ENCODE data around the gene ANO10.

ANO10 gene

GRCh38 chr3:43490640-43491185, 131.1 kb downstream of the ANO10 start:
- no peaks in the 10 kb centered on the region for H3F3A ChIP-seq (ENCODE audit: insufficient read depth, low read length)
- no peak overlapping the region for H3K27ac ChIP-seq (ENCODE audit: low read depth, low read length, poor library complexity, severe bottlenecking)
- H3K27me3 ChIP-seq (ENCODE audit: insufficient read depth, low read length) = no peaks in the 10 kb centered on the region
- no peak overlapping the region for H2AFZ ChIP-seq (ENCODE audit: low read length)
- H3K79me2 ChIP-seq (ENCODE audit: insufficient read depth, low read length) = no peaks in the 10 kb centered on the region
- H3K9ac ChIP-seq (ENCODE audit: low read length) = no peak overlapping the region
- H3K9me2 ChIP-seq (ENCODE audit: low read depth, low read length) = no peaks in the 10 kb centered on the region
- H3K36me3 ChIP-seq (ENCODE audit: insufficient read depth, low read length) = no peaks in the 10 kb centered on the region
- H3K4me3 ChIP-seq (ENCODE audit: low read depth, low read length, poor library complexity, severe bottlenecking) = no peak overlapping the region
- H3K9me3 ChIP-seq (ENCODE audit: low read length) = no peaks in the 10 kb centered on the region
- H3K4me1 ChIP-seq (ENCODE audit: insufficient read depth, low read length, severe bottlenecking) = no peaks in the 10 kb centered on the region
- no peaks in the 10 kb centered on the region for H4K20me1 ChIP-seq (ENCODE audit: insufficient read depth, low read length)
- TF ChIP-seq EZH2 (IDR thresholded peaks at IDR 0.05; ENCODE audit: borderline replicate concordance, low read length) = no peak
- TF ChIP-seq CTCF (IDR thresholded peaks at IDR 0.05; ENCODE audit: low read length) = no peak
- no peak overlapping the region for H3K4me2 ChIP-seq (ENCODE audit: low read length)

DNA sequence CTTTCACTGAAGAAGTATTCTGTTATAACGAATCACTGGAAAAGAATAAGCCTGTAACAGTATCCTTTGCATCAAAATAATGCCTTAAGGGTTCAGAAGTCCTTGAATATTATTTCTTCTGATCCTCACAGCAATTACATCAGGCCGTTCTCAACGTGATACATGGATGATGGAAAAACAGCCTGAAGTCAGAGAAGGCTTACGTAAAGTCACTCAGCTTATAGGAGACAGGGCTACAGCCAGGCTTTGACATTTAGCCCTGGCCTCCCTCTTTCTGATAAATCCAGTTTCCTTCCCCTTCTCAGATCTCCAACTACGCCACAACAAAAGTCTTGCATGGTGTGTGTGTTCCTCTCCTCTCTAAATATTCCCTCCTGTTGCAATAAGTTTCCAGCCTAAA, 131.9 kb downstream of the ANO10 start:
- no peak overlapping the region for H3K4me2 ChIP-seq (ENCODE audit: low read length)
- no peaks in the 10 kb centered on the region for H3K79me2 ChIP-seq (ENCODE audit: insufficient read depth, low read length)
- TF ChIP-seq EZH2 (IDR thresholded peaks at IDR 0.05; ENCODE audit: borderline replicate concordance, low read length) (no peak), CTCF (IDR thresholded peaks at IDR 0.05; ENCODE audit: low read length) (no peak)
- no peak overlapping the region for H3K9ac ChIP-seq (ENCODE audit: low read length)
- no peak overlapping the region for H3K4me3 ChIP-seq (ENCODE audit: low read depth, low read length, poor library complexity, severe bottlenecking)
- no peaks in the 10 kb centered on the region for H3K4me1 ChIP-seq (ENCODE audit: insufficient read depth, low read length, severe bottlenecking)
- H3K27me3 ChIP-seq (ENCODE audit: insufficient read depth, low read length) = no peaks in the 10 kb centered on the region
- no peaks in the 10 kb centered on the region for H3K9me2 ChIP-seq (ENCODE audit: low read depth, low read length)
- H3F3A ChIP-seq (ENCODE audit: insufficient read depth, low read length) = no peaks in the 10 kb centered on the region
- no peaks in the 10 kb centered on the region for H3K36me3 ChIP-seq (ENCODE audit: insufficient read depth, low read length)
- H3K9me3 ChIP-seq (ENCODE audit: low read length) = no peaks in the 10 kb centered on the region
- no peaks in the 10 kb centered on the region for H4K20me1 ChIP-seq (ENCODE audit: insufficient read depth, low read length)
- no peak overlapping the region for H3K27ac ChIP-seq (ENCODE audit: low read depth, low read length, poor library complexity, severe bottlenecking)
- H2AFZ ChIP-seq (ENCODE audit: low read length) = no peak overlapping the region

DNA sequence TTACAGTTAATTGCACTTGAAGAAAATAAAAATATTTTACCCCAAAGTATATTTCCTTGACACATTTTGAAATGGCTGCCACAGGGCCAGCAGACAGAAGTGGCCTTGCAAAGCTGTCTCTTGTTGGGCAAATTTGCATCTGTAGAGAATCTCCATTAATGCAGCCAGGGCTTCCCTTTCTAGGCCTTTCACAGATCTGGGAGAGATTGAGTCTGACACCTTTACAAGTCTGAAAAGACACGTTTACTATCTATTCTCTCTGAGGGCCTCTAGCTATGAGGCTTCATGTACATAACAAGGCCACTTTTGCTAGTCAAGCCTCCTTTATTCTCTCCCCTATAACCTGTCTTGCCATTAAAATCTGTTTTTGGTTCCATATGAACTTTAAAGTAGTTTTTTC, 135.9 kb downstream of the ANO10 start:
- no peak overlapping the region for H3K27ac ChIP-seq (ENCODE audit: low read depth, low read length, poor library complexity, severe bottlenecking)
- TF ChIP-seq CTCF (IDR thresholded peaks at IDR 0.05; ENCODE audit: low read length) (no peak), EZH2 (IDR thresholded peaks at IDR 0.05; ENCODE audit: borderline replicate concordance, low read length) (no peak)
- H3K9ac ChIP-seq (ENCODE audit: low read length) = no peak overlapping the region
- no peaks in the 10 kb centered on the region for H3K4me1 ChIP-seq (ENCODE audit: insufficient read depth, low read length, severe bottlenecking)
- no peaks in the 10 kb centered on the region for H3K9me3 ChIP-seq (ENCODE audit: low read length)
- H3K27me3 ChIP-seq (ENCODE audit: insufficient read depth, low read length) = no peaks in the 10 kb centered on the region
- H3K9me2 ChIP-seq (ENCODE audit: low read depth, low read length) = no peaks in the 10 kb centered on the region
- no peaks in the 10 kb centered on the region for H3K79me2 ChIP-seq (ENCODE audit: insufficient read depth, low read length)
- no peak overlapping the region for H3K4me3 ChIP-seq (ENCODE audit: low read depth, low read length, poor library complexity, severe bottlenecking)
- H3F3A ChIP-seq (ENCODE audit: insufficient read depth, low read length) = no peaks in the 10 kb centered on the region
- H3K36me3 ChIP-seq (ENCODE audit: insufficient read depth, low read length) = no peaks in the 10 kb centered on the region
- H4K20me1 ChIP-seq (ENCODE audit: insufficient read depth, low read length) = no peaks in the 10 kb centered on the region
- H3K4me2 ChIP-seq (ENCODE audit: low read length) = no peak overlapping the region
- H2AFZ ChIP-seq (ENCODE audit: low read length) = no peak overlapping the region

Data from OCI-LY1 (cell line).